GM21529 (cell line): Measurements from ENCODE around the gene BICD1.
"Not testable (repeated sequence)": the region's sequence is repeated elsewhere in the genome, so short reads cannot be mapped to it uniquely, and the experiment has no call there.

ENCODE experiments used
- ATAC-seq: cut with Tn5 transposase; IDR thresholded peaks from one replicate; pipeline ENCODE4 v1.9.1; 2021; ENCODE audit not compliant: unreplicated experiment

The BICD1 gene

DNA sequence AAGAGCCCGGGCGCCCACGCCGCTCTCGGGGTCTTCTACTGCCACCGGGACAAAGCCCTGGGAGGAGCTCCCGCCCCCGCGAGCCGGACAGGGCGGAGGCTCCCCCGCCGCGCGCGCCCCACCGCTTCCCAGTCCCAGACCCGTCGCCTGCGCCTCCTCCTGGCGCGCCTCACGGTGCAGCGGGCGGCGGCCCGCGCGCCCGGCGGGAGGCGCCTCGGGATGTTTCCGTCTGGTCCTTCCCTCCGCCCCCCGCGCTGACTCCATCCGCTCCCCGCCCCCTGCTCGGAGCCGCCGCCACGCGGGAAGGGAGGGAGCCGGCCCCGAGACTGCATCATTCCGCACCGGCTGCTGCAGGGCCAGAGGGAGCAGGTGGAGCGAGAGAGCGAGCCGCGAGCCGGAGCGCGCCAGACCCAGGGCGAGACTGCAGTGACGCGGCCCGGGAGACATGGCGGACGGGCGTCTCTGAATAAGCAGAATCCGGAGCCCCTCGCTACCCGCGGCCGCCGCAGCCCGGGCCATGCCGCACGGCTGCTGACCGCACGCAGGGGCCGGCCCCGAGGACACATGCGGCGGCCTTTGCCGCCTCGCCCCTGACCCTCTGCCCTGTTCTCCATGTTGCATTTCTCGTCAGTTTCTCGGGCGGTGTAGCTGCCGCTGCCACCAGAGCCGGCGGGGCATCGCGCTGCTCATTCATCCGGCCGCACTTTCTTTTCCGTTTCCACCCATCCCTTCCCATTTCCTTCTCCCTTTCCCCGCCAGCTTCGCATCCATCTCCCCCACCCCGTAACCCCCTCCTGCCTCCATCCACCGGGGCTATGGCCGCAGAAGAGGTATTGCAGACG lies at the start of gene BICD1:
BICD1 (plus strand) TSS at position 331 of the 842 bp plus-strand sequence; CDS start at position 816, 485 bp downstream.
- ATAC-seq: peak; percentile 84

DNA sequence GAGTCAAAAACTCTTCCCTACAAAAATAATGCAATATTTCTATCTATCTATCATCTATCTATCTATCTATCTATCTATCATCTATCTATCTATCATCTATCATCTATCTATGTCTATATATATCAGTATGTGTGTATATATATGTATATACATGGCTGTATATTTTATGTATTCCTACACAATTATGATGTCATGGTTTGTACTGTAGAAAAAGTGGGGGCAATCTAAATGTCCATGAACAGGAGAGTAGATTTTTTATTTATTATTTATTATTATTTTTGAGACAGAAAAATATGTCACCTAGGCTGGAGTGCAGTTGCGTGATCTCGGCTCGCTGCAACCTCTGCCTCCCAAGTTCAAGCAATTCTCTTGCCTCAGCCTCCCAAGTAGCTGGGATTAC lies 45.6 kb upstream of the BICD1 start:
- ATAC-seq: no peak

DNA sequence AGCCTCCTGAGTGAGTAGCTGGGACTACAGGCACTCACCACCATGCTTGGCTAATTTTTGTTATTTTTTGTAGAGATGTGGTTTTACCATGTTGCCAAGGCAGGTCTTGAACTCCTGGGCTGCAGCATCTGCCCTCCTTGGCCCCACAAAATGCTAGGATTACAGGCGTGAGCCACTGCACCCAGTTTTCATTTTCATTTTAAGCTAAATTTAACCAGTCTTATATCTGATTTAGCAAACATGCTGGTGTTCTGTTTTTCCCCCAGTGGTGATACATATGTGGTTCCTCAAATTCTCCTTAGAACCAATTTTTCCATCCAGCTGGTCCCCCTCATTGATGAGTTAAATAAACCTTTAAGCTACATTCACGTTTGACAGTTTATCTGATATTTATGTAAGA lies 43.8 kb upstream of the BICD1 start:
- no peak for ATAC-seq

- ATAC-seq: no peak
Measured at GRCh38 chr12:32063796-32064195, 42.9 kb upstream of the BICD1 start.

DNA sequence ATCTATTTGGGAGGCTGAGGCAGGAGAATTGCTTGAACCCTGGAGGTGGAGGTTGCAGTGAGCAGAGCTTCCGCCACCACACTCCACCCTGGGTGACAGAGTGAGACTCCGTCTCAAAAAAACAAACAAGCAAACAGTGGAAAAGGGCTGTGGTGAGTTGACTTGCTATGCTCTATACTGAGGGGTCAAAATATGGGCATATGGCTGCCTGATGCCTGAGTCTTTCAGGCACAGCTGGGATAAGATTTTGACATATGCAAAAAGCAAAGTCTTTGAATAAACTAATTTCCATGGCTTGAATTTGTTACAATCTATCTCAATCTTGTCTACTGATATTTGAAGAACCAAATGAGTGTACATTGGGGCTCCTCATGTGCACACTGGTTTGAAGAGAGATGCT lies 40.4 kb upstream of the BICD1 start:
- no peak for ATAC-seq

DNA sequence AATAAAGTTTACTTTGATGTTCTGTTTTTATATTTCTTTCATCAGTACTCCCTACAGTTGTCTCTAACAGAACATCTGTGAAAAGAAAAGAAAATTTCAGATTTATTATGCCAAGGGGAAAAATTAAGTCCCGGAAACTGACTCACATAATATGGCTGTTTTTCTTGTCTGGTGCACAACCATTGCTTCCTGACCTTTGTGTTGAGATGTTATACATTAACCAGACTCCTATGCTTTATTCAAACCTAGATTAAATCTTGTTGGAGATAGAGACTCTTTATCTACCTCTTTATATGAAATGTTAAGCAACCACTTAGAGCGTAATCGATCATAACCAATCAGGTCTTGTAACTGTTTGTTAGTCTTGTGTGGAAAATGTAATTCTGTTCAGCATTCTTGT lies 37.6 kb upstream of the BICD1 start:
- no peak for ATAC-seq

DNA sequence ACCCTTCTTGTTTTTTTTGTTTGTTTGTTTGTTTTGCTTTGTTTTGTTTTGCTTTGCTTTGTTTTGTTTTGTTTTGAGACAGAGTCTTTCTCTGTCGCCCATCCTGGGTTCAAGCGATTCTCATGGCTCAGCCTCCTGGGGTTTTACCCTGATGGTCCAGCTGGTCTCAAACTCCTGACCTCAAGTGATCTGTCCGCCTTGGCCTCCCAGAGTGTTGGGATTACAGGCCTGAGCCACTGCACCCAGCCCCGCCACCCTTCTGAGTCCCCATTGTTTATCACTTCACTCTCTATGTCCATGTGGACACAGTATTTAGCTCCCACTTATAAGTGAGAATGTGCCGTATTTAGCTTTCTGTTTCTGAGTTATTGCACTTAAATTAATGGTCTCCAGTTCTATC lies 36.9 kb upstream of the BICD1 start:
- no peak for ATAC-seq

GRCh38 chr12:32070370-32070769 lies 36.3 kb upstream of the BICD1 start:
- ATAC-seq: no peak

DNA sequence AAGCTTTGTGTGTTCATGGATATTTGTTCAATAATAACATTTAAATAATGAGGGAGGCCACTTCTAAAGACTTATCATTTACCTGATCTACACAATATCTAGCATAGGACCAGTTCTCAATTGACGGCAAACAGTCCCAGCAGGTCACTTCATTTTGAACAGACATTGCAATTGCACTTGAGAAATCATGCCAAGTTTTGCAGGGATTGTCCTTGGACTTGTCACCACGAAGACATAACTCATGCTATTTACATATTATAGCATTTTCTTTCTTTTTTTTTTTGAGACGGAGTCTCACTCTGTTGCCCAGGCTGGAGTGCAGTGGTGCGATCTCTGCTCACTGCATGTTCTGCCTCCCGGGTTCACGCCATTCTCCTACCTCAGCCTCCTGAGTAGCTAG lies 34.5 kb upstream of the BICD1 start:
- ATAC-seq: no peak

DNA sequence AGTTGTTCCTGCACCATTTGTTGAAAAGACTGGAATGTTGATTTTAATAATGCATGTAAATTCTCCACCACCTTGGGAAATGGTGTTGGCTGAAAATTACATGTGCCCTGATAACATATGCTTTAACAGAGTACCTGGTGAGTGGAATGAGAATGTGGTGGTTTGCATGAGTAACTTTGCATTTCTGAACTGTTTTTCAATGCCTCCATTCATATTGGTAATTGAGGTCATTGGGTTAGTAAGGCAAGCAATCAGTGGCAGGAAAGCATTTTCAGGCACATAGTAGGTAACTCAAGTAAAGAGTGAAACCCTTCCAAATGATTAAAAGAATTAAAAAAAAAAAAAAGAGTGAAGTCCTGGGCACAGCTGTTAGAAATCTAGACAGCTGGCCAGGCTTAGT lies 32.2 kb upstream of the BICD1 start:
- ATAC-seq: no peak

- no peak for ATAC-seq
Measured at GRCh38 chr12:32076941-32077340, 29.7 kb upstream of the BICD1 start.

GRCh38 chr12:32080435-32080834 lies 26.2 kb upstream of the BICD1 start:
- no peak for ATAC-seq

- no peak for ATAC-seq
Measured at GRCh38 chr12:32083489-32083888, 23.2 kb upstream of the BICD1 start.

- ATAC-seq: no peak
Measured at GRCh38 chr12:32084017-32084688, 22.5 kb upstream of the BICD1 start.

DNA sequence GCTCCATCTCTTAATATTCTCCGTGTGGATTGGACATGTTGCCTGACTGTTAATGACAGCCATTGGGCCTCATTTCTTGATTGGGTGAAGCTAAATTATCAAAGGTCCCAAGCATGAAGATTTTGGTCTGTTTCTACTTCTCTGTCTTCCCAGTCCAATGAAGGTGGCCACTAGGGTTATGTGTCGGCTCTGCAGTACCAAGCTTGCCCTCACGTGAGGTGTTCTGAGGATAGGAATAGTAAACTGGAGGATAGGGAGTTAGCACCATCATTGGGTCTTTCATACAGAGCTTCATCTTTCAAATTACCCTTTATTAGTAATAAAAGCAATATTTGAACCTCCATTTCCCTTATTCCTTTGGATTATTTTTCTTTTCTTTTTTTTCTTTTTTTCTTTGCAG lies 21.9 kb upstream of the BICD1 start:
- no peak for ATAC-seq

DNA sequence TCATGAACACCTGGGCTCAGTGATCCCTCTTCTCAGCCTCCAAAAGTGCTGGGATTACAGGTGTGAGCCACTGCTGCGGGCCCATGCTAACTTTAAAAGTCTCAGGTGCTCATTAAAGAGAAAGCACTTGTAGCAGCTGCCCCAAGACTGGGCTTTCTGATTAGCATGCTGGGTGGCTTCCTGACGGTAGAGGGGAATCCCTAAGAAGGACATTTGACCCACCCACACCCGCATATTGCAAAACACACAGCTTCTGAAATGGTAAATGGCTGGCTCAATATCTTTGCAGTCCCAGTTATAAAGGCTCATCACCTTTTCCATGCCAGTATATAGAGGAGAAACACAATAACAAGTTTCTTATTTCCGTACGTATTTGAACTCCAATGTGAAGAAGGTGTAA lies 19.3 kb upstream of the BICD1 start:
- ATAC-seq: no peak

DNA sequence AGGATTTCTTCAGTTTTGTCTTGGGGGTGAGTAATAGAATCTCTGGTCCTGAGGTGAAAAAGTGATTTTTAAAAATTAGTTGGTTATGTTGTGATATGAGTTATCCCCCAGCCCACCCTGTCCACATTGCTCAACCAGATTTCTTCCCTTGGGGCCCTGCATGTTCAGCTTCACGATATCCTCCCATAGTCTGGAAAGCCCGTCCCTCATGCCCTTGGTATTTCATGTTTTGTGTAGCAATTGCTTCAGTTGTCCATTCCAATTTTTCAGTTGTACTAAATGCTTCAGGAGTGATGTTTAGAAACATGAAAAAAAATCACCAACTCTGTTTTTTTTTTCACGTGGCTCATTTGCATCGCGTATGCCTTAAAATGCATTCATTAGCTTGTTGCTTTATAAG lies 17.5 kb upstream of the BICD1 start:
- ATAC-seq: no peak

- no peak for ATAC-seq
Measured at GRCh38 chr12:32089586-32089985, 17.1 kb upstream of the BICD1 start.

GRCh38 chr12:32091696-32092095 lies 15.0 kb upstream of the BICD1 start:
- ATAC-seq: no peak

GRCh38 chr12:32098112-32098511 lies 8.5 kb upstream of the BICD1 start:
- ATAC-seq: no peak

GRCh38 chr12:32099275-32099674 lies 7.4 kb upstream of the BICD1 start:
- ATAC-seq: not testable (repeated sequence)

GRCh38 chr12:32100361-32100760 lies 6.3 kb upstream of the BICD1 start:
- ATAC-seq: no peak

DNA sequence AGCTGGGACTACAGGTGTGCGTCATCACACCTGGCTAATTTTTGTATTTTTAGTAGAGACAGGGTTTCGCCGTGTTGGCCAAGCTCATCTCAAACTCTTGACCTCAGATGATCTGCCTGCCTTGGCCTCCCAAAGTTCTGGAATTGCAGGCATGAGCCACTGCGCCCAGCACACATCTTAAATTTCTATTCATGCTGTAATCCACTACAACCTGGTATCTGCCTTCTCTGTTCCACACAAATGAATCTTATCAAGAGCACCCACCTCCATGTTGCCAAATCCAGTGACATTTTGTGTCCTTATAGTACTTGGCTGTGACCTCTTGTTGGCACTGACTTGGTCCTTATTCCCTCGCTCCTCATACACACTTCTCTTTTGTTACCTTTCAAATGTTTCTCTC lies 5.8 kb upstream of the BICD1 start:
- ATAC-seq: no peak
